Activated CD8-positive, alpha-beta memory T cell treated with anti-CD3 and anti-CD28 coated beads for 36 hours (primary cell): ENCODE measurements around the gene SCN2B. TPM values are rescaled to one million over a fixed set of nuclear protein-coding genes. Genes with fewer than 3 reads are reported as not detected.

Source experiments
- CTCF ChIA-PET: fragments of 350-600 bp; sonication (Branson Sonifier 250); formaldehyde crosslinking; loops from one replicate; lab custom pipeline; 2021; ENCODE audit warnings: antibody characterized with exemption; lab: Charles Lee
- POLR2A ChIA-PET: fragments of 350-600 bp; sonication (Branson Sonifier 250); formaldehyde crosslinking; loops from one replicate; lab custom pipeline; 2021; ENCODE audit warnings: antibody characterized with exemption; lab: Charles Lee
- total RNA-seq, 2 experiments: library from RNA; stranded (reverse); gene quantifications; one replicate each; pipeline ENCODE4 v1.2.3, GENCODE V29; 2021

The SCN2B gene
- not detected for total RNA-seq

GRCh38 chr11:118175993-118176777 lies at the start of gene SCN2B:
TSS of gene SCN2B (minus strand) at chr11:118176639. CDS start at chr11:118176431, 208 bp downstream.
- CTCF ChIA-PET, result no interaction called here
- POLR2A ChIA-PET, result interaction anchor here (0.7 kb wide), 1 partner anchor 28 kb away, joined by 4 read pairs; no protein-coding TSS in a partner anchor

GRCh38 chr11:118224511-118225188 lies 48.2 kb upstream of the SCN2B start, which contains the start of gene JAML:
TSS of gene JAML (minus strand) at chr11:118225011. CDS start at chr11:118214866, 10,145 bp downstream.
- POLR2A ChIA-PET, result interaction anchor here (0.6 to 4.2 kb wide), 15 partner anchors 8 to 113 kb away, joined by 3 to 70 read pairs (median 6); partner anchors contain the start of gene MPZL3
- CTCF ChIA-PET, result interaction anchor here (0.6 to 3.6 kb wide), 10 partner anchors 8 to 117 kb away, joined by 3 to 24 read pairs (median 4); partner anchors contain the start of genes CD3D, CD3E and MPZL3

GRCh38 chr11:118223992-118224391 lies 47.6 kb upstream of the SCN2B start:
- ChIA-PET CTCF (interaction anchor here (0.6 to 3.6 kb wide), 8 partner anchors 8 to 118 kb away, joined by 3 to 24 read pairs (median 4); partner anchors contain the start of genes CD3D, CD3E and MPZL3), POLR2A (interaction anchor here (0.9 to 4.2 kb wide), 9 partner anchors 8 to 82 kb away, joined by 3 to 70 read pairs (median 11); partner anchors contain the start of gene MPZL3)

GRCh38 chr11:118223570-118223969 lies 47.1 kb upstream of the SCN2B start:
- CTCF ChIA-PET, result interaction anchor here (1.3 to 3.6 kb wide), 3 partner anchors 21 to 119 kb away, joined by 3 to 24 read pairs (median 5); partner anchors contain the start of gene CD3D
- POLR2A ChIA-PET, result interaction anchor here (1.2 to 4.2 kb wide), 3 partner anchors 15 to 21 kb away, joined by 6 to 70 read pairs (median 20); no protein-coding TSS in a partner anchor

GRCh38 chr11:118222437-118222836 lies 46.0 kb upstream of the SCN2B start:
- POLR2A ChIA-PET, result interaction anchor here (1.1 to 3.9 kb wide), 2 partner anchors 20 to 83 kb away, joined by 3 to 12 read pairs; no protein-coding TSS in a partner anchor
- CTCF ChIA-PET, result interaction anchor here (1.4 kb wide), 1 partner anchor 17 kb away, joined by 4 read pairs; no protein-coding TSS in a partner anchor

GRCh38 chr11:118221419-118221818 lies 45.0 kb upstream of the SCN2B start:
- ChIA-PET POLR2A (interaction anchor here (1.1 to 3.9 kb wide), 5 partner anchors 9 to 84 kb away, joined by 3 to 12 read pairs (median 3); no protein-coding TSS in a partner anchor), CTCF (interaction anchor here (1.3 kb wide), 1 partner anchor 21 kb away, joined by 4 read pairs; no protein-coding TSS in a partner anchor)

- POLR2A ChIA-PET, result interaction anchor here (0.9 to 3.9 kb wide), 2 partner anchors 18 to 32 kb away, joined by 3 to 12 read pairs; no protein-coding TSS in a partner anchor
- CTCF ChIA-PET, result interaction anchor here (1.0 to 4.0 kb wide), 4 partner anchors 10 to 21 kb away, joined by 3 to 16 read pairs (median 8); no protein-coding TSS in a partner anchor
Measured at GRCh38 chr11:118219732-118220131, 43.3 kb upstream of the SCN2B start.

GRCh38 chr11:118219244-118219643 lies 42.8 kb upstream of the SCN2B start:
- CTCF ChIA-PET, result interaction anchor here (1.0 to 4.0 kb wide), 6 partner anchors 10 to 25 kb away, joined by 3 to 16 read pairs (median 4); no protein-coding TSS in a partner anchor
- POLR2A ChIA-PET, result interaction anchor here (0.9 to 3.9 kb wide), 6 partner anchors 10 to 126 kb away, joined by 3 to 12 read pairs (median 3); no protein-coding TSS in a partner anchor

- ChIA-PET POLR2A (interaction anchor here (0.5 to 2.4 kb wide), 6 partner anchors 15 to 87 kb away, joined by 3 to 30 read pairs (median 8); partner anchors contain the start of gene CD3E), CTCF (interaction anchor here (1.4 to 4.0 kb wide), 3 partner anchors 9 to 19 kb away, joined by 5 to 16 read pairs (median 11); no protein-coding TSS in a partner anchor)
Measured at GRCh38 chr11:118217575-118217974, 41.1 kb upstream of the SCN2B start.

- POLR2A ChIA-PET, result interaction anchor here (0.5 to 3.7 kb wide), 11 partner anchors 9 to 827 kb away, joined by 3 to 34 read pairs (median 9); partner anchors contain the start of genes CD3D and JAML
Measured at GRCh38 chr11:118216621-118217481, 40.4 kb upstream of the SCN2B start.

GRCh38 chr11:118215765-118216164 lies 39.3 kb upstream of the SCN2B start:
- POLR2A ChIA-PET, result interaction anchor here (0.9 to 3.7 kb wide), 7 partner anchors 9 to 127 kb away, joined by 5 to 34 read pairs (median 15); partner anchors contain the start of genes CD3D and JAML
- CTCF ChIA-PET, result interaction anchor here (0.8 to 6.5 kb wide), 6 partner anchors 9 to 26 kb away, joined by 3 to 32 read pairs (median 7); partner anchors contain the start of gene JAML

More at GRCh38 chr11:118216621-118217481, 40.4 kb upstream of the SCN2B start:
- CTCF ChIA-PET, result interaction anchor here (0.7 to 6.5 kb wide), 6 partner anchors 8 to 35 kb away, joined by 3 to 32 read pairs (median 7); partner anchors contain the start of genes JAML and MPZL3

- POLR2A ChIA-PET, result interaction anchor here (1.7 to 3.7 kb wide), 4 partner anchors 9 to 25 kb away, joined by 6 to 34 read pairs (median 22); partner anchors contain the start of gene JAML
- CTCF ChIA-PET, result interaction anchor here (1.6 to 6.5 kb wide), 4 partner anchors 10 to 36 kb away, joined by 3 to 32 read pairs (median 8); partner anchors contain the start of genes JAML and MPZL3
Measured at GRCh38 chr11:118215262-118215661, 38.8 kb upstream of the SCN2B start.

- ChIA-PET CTCF (interaction anchor here (1.6 to 6.5 kb wide), 4 partner anchors 10 to 37 kb away, joined by 3 to 32 read pairs (median 7); partner anchors contain the start of gene MPZL3), POLR2A (interaction anchor here (0.7 to 3.7 kb wide), 8 partner anchors 10 to 147 kb away, joined by 3 to 34 read pairs (median 5); partner anchors contain the start of genes CD3D and JAML)
Measured at GRCh38 chr11:118214210-118214914, 37.9 kb upstream of the SCN2B start.

- CTCF ChIA-PET, result interaction anchor here (1.7 to 6.5 kb wide), 3 partner anchors 11 to 38 kb away, joined by 7 to 32 read pairs (median 7); partner anchors contain the start of gene MPZL3
Measured at GRCh38 chr11:118213781-118214180, 37.3 kb upstream of the SCN2B start.

GRCh38 chr11:118213201-118213600 lies 36.8 kb upstream of the SCN2B start:
- CTCF ChIA-PET, result interaction anchor here (1.9 to 6.5 kb wide), 2 partner anchors 11 to 14 kb away, joined by 7 to 32 read pairs; no protein-coding TSS in a partner anchor
- POLR2A ChIA-PET, result interaction anchor here (0.7 to 2.3 kb wide), 2 partner anchors 11 to 14 kb away, joined by 3 to 15 read pairs; partner anchors contain the start of gene JAML

More at GRCh38 chr11:118213781-118214180, 37.3 kb upstream of the SCN2B start:
- POLR2A ChIA-PET, result interaction anchor here (0.7 to 3.7 kb wide), 6 partner anchors 11 to 128 kb away, joined by 3 to 34 read pairs (median 6); partner anchors contain the start of genes CD3D and JAML
